SU-DHL-6 (cell line): ENCODE measurements around the gene BMP6.
"Not testable (repeated sequence)": the region's sequence is repeated elsewhere in the genome, so short reads cannot be mapped to it uniquely, and the experiment has no call there.

Experiments used
- H2AFZ ChIP-seq: fragments of 200-600 bp; sonication (generic); 2 replicates; pipeline ENCODE4 v1.6.1; 2014; ENCODE audit warnings: low read depth, mild to moderate bottlenecking, moderate library complexity, mixed read lengths, antibody characterized with exemption, low read length; ENCODE audit not compliant: severe bottlenecking
- H3F3A ChIP-seq: fragments of 200-600 bp; shearing (Covaris generic); 2 replicates; pipeline ENCODE4 v1.6.0; 2016; ENCODE audit warnings: antibody characterized with exemption, mild to moderate bottlenecking; ENCODE audit not compliant: insufficient read depth
- H3K27ac ChIP-seq: fragments of 200-600 bp; sonication (generic); 2 replicates; pipeline ENCODE4 v1.5.1; 2016; ENCODE audit warnings: low read depth, mild to moderate bottlenecking, low read length, moderate library complexity, mixed read lengths
- H3K27me3 ChIP-seq: fragments of 200-600 bp; sonication (generic), shearing (Covaris generic); 2 replicates; pipeline ENCODE4 v1.6.0; 2014; ENCODE audit warnings: mild to moderate bottlenecking, low read length
- H3K36me3 ChIP-seq: fragments of 200-600 bp; sonication (generic); 2 replicates; pipeline ENCODE4 v1.6.1; 2014; ENCODE audit warnings: mild to moderate bottlenecking, low read length, mixed read lengths
- H3K4me2 ChIP-seq: fragments of 300-600, 200-600 bp; shearing (Covaris generic), sonication (generic); 2 replicates; pipeline ENCODE4 v1.6.0; 2014; ENCODE audit warnings: low read length, low read depth, mild to moderate bottlenecking; ENCODE audit not compliant: poor library complexity, severe bottlenecking
- H3K4me3 ChIP-seq: fragments of 200-600 bp; sonication (generic); 2 replicates; pipeline ENCODE4 v1.5.1; 2014; ENCODE audit warnings: antibody characterized with exemption, low read length, mild to moderate bottlenecking, mixed read lengths; ENCODE audit not compliant: insufficient read depth, poor library complexity, severe bottlenecking
- H3K79me2 ChIP-seq: fragments of 200-600 bp; sonication (generic); 2 replicates; pipeline ENCODE4 v1.6.1; 2014; ENCODE audit warnings: mild to moderate bottlenecking, low read length, moderate library complexity; ENCODE audit not compliant: insufficient read depth
- H3K9ac ChIP-seq: fragments of 200-600 bp; sonication (generic); 2 replicates; pipeline ENCODE4 v1.7.0; 2014; ENCODE audit warnings: mild to moderate bottlenecking, low read length
- H3K9me2 ChIP-seq: fragments of 200-600 bp; sonication (generic); replicated peaks from 2 replicates; pipeline ENCODE4 v1.6.1; 2014; ENCODE audit warnings: low read length; ENCODE audit not compliant: insufficient read depth
- H3K9me3 ChIP-seq: fragments of 200-600 bp; sonication (generic); 2 replicates; pipeline ENCODE4 v1.6.1; 2014; ENCODE audit warnings: low read length, mixed read lengths; ENCODE audit not compliant: insufficient read depth
- H4K20me1 ChIP-seq: fragments of 200-600 bp; sonication (generic); 2 replicates; pipeline ENCODE4 v1.6.1; 2014; ENCODE audit warnings: low read depth, mild to moderate bottlenecking, antibody characterized with exemption, low read length, moderate library complexity, mixed read lengths
- CTCF ChIP-seq: fragments of 200-600 bp; sonication (generic); IDR thresholded peaks from one replicate; pipeline ENCODE4 v1.5.1; 2017; ENCODE audit warnings: antibody characterized with exemption, mild to moderate bottlenecking, low read length, moderate library complexity; ENCODE audit not compliant: insufficient read depth, poor library complexity, severe bottlenecking
- EZH2phosphoT487 ChIP-seq: fragments of 200-600 bp; sonication (generic), shearing (Covaris generic); conservative IDR thresholded peaks from 2 replicates; pipeline ENCODE4 v1.6.1; 2018; ENCODE audit warnings: mild to moderate bottlenecking, antibody characterized with exemption, low read length, moderate library complexity, mixed read lengths

BMP6 gene

GRCh38 chr6:7896465-7896987 is 170.6 kb downstream of the BMP6 start:
- H3K9ac ChIP-seq: no peak overlapping the region
- H3F3A ChIP-seq: no peaks in the 10 kb centered on the region
- no peaks in the 10 kb centered on the region for H3K79me2 ChIP-seq
- no peak overlapping the region for H2AFZ ChIP-seq
- no peak overlapping the region for H3K4me3 ChIP-seq
- H3K27ac ChIP-seq: no peak overlapping the region
- H3K9me2 ChIP-seq: no peaks in the 10 kb centered on the region
- H4K20me1 ChIP-seq: peaks cover 5% of the 10 kb centered on the region; the same call in 1 of the 2 replicates
- H3K9me3 ChIP-seq: no peaks in the 10 kb centered on the region
- H3K27me3 ChIP-seq: no peaks in the 10 kb centered on the region
- no peak overlapping the region for H3K4me2 ChIP-seq
- no peak for TF ChIP-seq CTCF
- no peak for TF ChIP-seq EZH2phosphoT487
- peaks cover 55% of the 10 kb centered on the region for H3K36me3 ChIP-seq

- peaks cover 52% of the 10 kb centered on the region for H3K36me3 ChIP-seq
- H3K9me3 ChIP-seq: no peaks in the 10 kb centered on the region
- TF ChIP-seq EZH2phosphoT487: no peak
- no peak for TF ChIP-seq CTCF
- no peak overlapping the region for H3K27ac ChIP-seq
- peaks cover 5% of the 10 kb centered on the region; the same call in 1 of the 2 replicates for H4K20me1 ChIP-seq
- H3K79me2 ChIP-seq: no peaks in the 10 kb centered on the region
- H3K4me2 ChIP-seq: no peak overlapping the region
- H3K27me3 ChIP-seq: no peaks in the 10 kb centered on the region
- H2AFZ ChIP-seq: no peak overlapping the region
- no peak overlapping the region for H3K9ac ChIP-seq
- no peak overlapping the region for H3K4me3 ChIP-seq
- H3K9me2 ChIP-seq: no peaks in the 10 kb centered on the region
- no peaks in the 10 kb centered on the region for H3F3A ChIP-seq
These were observed 171.7 kb downstream of the BMP6 start for GRCh38 chr6:7897461-7898192.

GRCh38 chr6:7898193-7898586 is 172.3 kb downstream of the BMP6 start:
- H2AFZ ChIP-seq, H3K27me3 ChIP-seq, H3K9me3 ChIP-seq, H3K9me2 ChIP-seq, H3K79me2 ChIP-seq, H3K4me3 ChIP-seq, H3K4me2 ChIP-seq, H3F3A ChIP-seq, H3K9ac ChIP-seq, H3K27ac ChIP-seq, H4K20me1 ChIP-seq: not testable (repeated sequence)
- H3K36me3 ChIP-seq: peaks cover 48% of the 10 kb centered on the region

- Histone ChIP-seq H3K4me3 (no peak overlapping the region), H3K36me3 (peaks cover 47% of the 10 kb centered on the region), H3K9me3 (no peaks in the 10 kb centered on the region), H4K20me1 (peaks cover 5% of the 10 kb centered on the region; the same call in 1 of the 2 replicates), H3K4me2 (no peak overlapping the region), H3K9me2 (no peaks in the 10 kb centered on the region), H3K27me3 (no peaks in the 10 kb centered on the region), H3K9ac (no peak overlapping the region), H3K79me2 (no peaks in the 10 kb centered on the region), H2AFZ (no peak overlapping the region), H3F3A (no peaks in the 10 kb centered on the region), H3K27ac (no peak overlapping the region)
- TF ChIP-seq CTCF (peak; percentile 34), EZH2phosphoT487 (no peak)
These were observed 173.4 kb downstream of the BMP6 start for GRCh38 chr6:7899101-7899888.
